Measurements from ENCODE around the gene SDCBP2. TPM values are rescaled to one million over a fixed set of nuclear protein-coding genes. Genes with fewer than 3 reads are reported as not detected.
A peak's percentile ranks its signal among the peaks of the same experiment; 100 is the strongest.

SDCBP2 gene
- total and polyA plus RNA-seq, 2 of the 4 experiments (the other 2 are of a cell fraction), result 0.54 to 1.3 TPM

DNA sequence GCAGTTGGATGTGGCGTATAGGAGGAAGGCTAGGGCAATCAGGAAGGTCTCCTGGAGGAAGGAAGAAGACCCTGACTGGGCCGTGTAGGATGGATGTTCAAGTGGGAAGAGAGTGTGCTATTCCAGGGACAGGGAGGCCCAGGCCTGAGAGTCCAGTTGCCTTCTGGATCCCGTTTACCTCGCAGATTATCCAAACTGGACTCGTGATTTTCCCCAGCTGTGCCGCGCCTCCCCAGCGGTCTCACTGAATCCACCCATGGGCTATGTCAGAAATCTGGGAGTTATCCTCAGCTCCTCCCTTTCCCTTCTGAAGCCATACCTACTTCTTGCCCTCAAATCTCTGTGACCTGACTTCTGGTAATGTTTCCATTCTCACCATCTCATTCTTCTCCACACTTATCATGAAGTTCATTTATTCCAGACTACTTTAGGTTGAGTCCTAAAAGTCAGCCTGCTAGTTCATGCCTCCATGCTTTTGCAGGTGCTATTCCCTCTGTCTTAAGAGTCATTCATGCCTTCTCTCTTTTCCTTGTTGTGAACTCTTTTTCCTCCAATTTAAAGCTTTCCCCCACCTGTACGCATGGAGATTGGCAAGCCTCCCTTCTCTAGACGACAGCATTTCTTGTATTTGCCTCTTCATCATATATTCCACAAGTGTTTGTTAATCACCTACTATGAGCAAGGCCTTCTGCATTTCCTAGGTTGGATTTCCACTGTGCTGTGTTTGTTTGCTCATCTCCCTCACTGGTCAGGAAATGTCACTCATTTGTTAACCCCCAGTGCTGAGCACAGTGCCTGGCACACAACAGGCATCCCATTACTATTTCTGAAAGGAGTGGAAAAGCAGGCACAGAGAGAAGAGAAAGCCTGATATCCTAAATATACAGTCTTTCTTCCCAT is 2.7 kb downstream of the SDCBP2 start:
- peak overlapping the region; percentile 81 for H4K5ac ChIP-seq (ENCODE audit: low read depth, low read length)
- peak overlapping the region; percentile 90 for H2AK9ac ChIP-seq (replicated peaks; ENCODE audit: low read depth, low read length, poor library complexity)
- peak overlapping the region; percentile 66 for H3K23ac ChIP-seq (ENCODE audit: low read depth, low read length)
- 27% methylated on average over 7 of the region's 10 CpGs; no CpG with 5 or more reads in 1 of the 2 experiments for WGBS, 2 experiments (ENCODE audit: extremely low coverage in 2 of 2, insufficient read length in 1 of 2)
- H2AFZ ChIP-seq (replicated peaks; ENCODE audit: low read length, poor library complexity), result peak overlapping the region; percentile 88
- ChIA-PET CTCF (interaction anchor here (1.2 kb wide), 1 partner anchor 177 kb away, joined by 3 read pairs; no protein-coding TSS in a partner anchor), POLR2A (ENCODE audit: unreplicated experiment) (interaction anchor here (0.6 to 1.2 kb wide), 2 partner anchors 56 to 102 kb away, joined by 3 read pairs; no protein-coding TSS in a partner anchor)
- peaks cover 31 to 78% of the 10 kb centered on the region in 2 experiments for H3K79me1 ChIP-seq (ENCODE audit: low read depth in 1 of 2, low read length in 2 of 2)
- H2BK5ac ChIP-seq (ENCODE audit: low read depth, low read length, poor library complexity, severe bottlenecking), result peak overlapping the region; percentile 75
- H4K91ac ChIP-seq (ENCODE audit: insufficient read depth, low read depth, low read length), result peak overlapping the region; percentile 94
- H3K4me1 ChIP-seq (ENCODE audit: control insufficient read depth, insufficient read depth, low read length), result peaks cover 34% of the 10 kb centered on the region
- DNase-seq, result peak; percentile 41
- H3K27ac ChIP-seq (ENCODE audit: insufficient read depth, low read length), result peak overlapping the region; percentile 89
- peak overlapping the region; percentile 43; the same call in 1 of the 2 replicates for H2BK20ac ChIP-seq (ENCODE audit: low read depth, low read length)
- H3K4me3 ChIP-seq (ENCODE audit: insufficient read depth, low read depth, low read length), result peak overlapping the region; percentile 60
- no peaks in the 10 kb centered on the region for H3K9me3 ChIP-seq (ENCODE audit: control insufficient read depth, insufficient read depth, low read length)
- H3K9me1 ChIP-seq (ENCODE audit: insufficient read depth, low read length), result peaks cover 38% of the 10 kb centered on the region
- dilution Hi-C loops (cut with HindIII; ENCODE audit: low sequenced_read_pairs, unreplicated experiment), result no loop called here
- TSS peak; percentile 68 for BruUV-seq (replicated peaks)
- intact Hi-C loops (cut with micrococcal nuclease), result loop anchor here (5.0 kb wide), 1 partner anchor 51 kb away; no protein-coding TSS in a partner anchor
- peak overlapping the region; percentile 62 for H2BK120ac ChIP-seq (ENCODE audit: low read depth, low read length)
- H3K14ac ChIP-seq (replicated peaks; ENCODE audit: low read depth, low read length), result peak overlapping the region; percentile 98
- TF ChIP-seq SMC3 (IDR thresholded peaks at IDR 0.05; ENCODE audit: low read depth, low read length) (0 out of 2 replicates have a peak, but pooled peaks have one; percentile 1), RFX5 (IDR thresholded peaks at IDR 0.05; ENCODE audit: low read depth, low read length) (no peak)
- peak overlapping the region; percentile 88 for H2BK15ac ChIP-seq (ENCODE audit: low read depth, low read length)
- H3K56ac ChIP-seq (ENCODE audit: extremely low read depth, insufficient read depth, low read length), result peak overlapping the region; percentile 61
- H3K9ac ChIP-seq (ENCODE audit: low read depth, low read length), result peak overlapping the region; percentile 85
- H3K4me2 ChIP-seq (ENCODE audit: low read depth, low read length), result peak overlapping the region; percentile 95
- H2AK5ac ChIP-seq (ENCODE audit: low read depth, low read length), result peak overlapping the region; percentile 92
- H3K27me3 ChIP-seq (ENCODE audit: control insufficient read depth, insufficient read depth, low read length), result no peaks in the 10 kb centered on the region
- no peak; the same call in 1 of the 2 replicates for ATAC-seq (ENCODE audit: low read depth)
- H4K8ac ChIP-seq (ENCODE audit: low read depth in 2 of 2, low read length in 2 of 2), result peak overlapping the region; percentile 93 to 95
- in situ Hi-C loops (cut with MboI; ENCODE audit: low sequenced_read_pairs), result loop anchor here (25.0 kb wide), 1 partner anchor 511 kb away; no protein-coding TSS in a partner anchor
- peaks cover 4% of the 10 kb centered on the region; the same call in 1 of the 2 replicates for H4K20me1 ChIP-seq (ENCODE audit: insufficient read depth, low read length)
- peak overlapping the region; percentile 84 for H3K18ac ChIP-seq (ENCODE audit: low read depth, low read length)
- no peaks in the 10 kb centered on the region for H3K36me3 ChIP-seq (ENCODE audit: control insufficient read depth, insufficient read depth, low read length)
- H3K4ac ChIP-seq (ENCODE audit: low read depth, low read length), result peak overlapping the region; percentile 98

All from IMR-90 (cell line).